GM21526 (cell line): ENCODE results near the gene MCM8.

ENCODE experiments used
- ATAC-seq: cut with Tn5 transposase; IDR thresholded peaks from one replicate; pipeline ENCODE4 v1.9.1; 2021; ENCODE audit warnings: moderate library complexity; ENCODE audit not compliant: unreplicated experiment, low FRiP score

MCM8 gene

GRCh38 chr20:5938456-5939029 is 11.9 kb upstream of the MCM8 start:
- ATAC-seq: no peak

GRCh38 chr20:5945963-5946362 is 4.5 kb upstream of the MCM8 start:
- no peak for ATAC-seq

DNA sequence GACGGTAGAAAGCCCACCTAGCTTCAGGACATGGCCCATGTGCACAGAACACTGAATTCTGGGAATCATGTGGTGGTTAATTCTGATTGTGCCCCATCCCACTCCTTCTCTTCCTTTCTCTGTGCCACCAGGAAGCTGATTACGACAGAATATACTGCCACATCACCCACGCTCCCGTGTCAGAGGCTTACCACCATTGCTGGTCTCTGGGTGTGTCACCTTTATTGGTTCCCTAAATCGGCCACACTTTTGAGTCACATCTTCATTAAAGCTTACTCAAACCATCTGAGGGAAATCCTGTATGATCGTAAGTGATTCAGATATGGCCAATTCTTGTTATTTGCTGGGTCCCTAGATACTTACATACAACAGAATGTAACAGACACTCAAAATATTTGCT is 3.2 kb upstream of the MCM8 start:
- ATAC-seq: no peak

GRCh38 chr20:5949943-5950270 is 545 bp upstream of the MCM8 start:
- ATAC-seq: no peak

DNA sequence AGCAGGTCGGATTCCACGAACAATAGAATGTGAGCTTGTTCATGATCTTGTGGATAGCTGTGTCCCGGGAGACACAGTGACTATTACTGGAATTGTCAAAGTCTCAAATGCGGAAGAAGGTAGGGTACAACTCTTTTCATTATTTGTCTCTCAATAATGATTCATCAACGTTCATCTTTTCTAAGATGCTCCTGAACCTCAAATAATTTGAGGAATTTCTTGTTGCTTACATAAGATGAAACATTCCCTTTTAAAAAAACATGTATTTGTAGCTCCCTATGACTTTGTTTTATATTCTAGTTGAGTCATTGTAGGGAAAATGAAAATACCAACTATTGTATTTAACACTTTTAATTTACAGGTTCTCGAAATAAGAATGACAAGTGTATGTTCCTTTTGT is 17.0 kb downstream of the MCM8 start:
- ATAC-seq: no peak

DNA sequence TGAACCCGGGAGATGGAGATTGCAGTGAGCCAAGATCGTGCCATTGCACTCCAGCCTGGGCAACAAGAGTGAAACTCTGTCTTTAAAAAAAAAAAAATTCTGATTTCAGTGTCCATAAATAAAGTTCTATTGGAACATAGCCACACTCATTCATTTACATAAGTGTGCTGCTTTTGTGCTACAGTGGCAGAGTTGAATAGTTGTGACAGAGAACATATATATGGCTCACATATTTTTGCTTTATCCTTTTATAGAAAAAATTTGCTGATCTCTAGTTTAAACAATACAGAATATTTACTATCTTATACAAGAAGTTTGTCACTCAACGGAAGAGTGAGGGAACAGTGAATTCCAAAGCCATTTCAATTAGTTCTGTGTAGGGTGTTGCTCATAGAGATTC is 18.0 kb downstream of the MCM8 start:
- no peak for ATAC-seq

DNA sequence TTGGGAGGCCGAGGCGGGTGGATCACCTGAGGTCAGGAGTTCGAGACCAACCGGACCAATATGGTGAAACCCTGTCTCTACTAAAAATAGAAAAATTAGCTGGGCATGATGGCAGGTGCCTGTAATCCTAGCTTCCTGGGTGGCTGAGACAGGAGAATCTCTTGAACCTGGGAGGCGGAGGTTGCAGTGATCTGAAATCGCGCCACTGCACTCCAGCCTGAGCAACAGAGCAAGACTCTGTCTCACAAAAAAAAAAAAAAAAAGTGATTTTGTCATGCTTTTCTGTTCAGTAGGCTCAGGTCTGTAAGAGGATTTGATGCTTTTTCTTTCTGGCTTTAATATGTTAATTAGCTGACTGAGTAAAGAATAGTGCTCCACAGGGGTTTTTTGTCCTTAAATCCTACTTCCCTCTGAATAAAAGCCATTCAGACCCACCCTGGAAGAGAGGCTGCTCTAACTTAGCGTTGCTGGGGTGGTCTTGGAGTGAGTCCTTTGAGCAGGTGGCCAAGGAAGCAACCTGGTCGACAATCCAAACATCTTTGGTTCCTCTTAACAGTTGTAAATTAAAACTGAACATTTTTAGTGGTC is 19.0 kb downstream of the MCM8 start:
- no peak for ATAC-seq

- no peak for ATAC-seq
These were observed 19.5 kb downstream of the MCM8 start for GRCh38 chr20:5969940-5970339.

DNA sequence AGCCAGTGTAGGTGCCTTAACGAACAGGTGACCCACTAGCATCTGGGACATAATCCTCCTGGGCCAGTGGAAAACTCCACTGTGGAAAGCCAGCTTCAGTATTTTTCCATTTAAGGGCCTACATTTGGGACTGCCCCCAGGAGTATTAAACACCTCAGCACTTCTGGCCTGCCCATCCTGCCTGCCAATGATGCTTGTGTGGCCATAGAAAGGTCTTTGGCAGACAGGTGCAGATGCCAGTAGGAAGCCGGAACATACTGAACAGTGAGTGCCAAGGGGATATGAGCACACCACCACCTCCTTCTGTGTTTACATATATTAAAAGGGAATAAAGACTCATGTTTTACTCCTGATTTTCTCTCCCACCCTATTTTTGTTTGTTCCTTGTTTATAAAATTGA is 19.9 kb downstream of the MCM8 start:
- ATAC-seq: no peak

- ATAC-seq: no peak
These were observed 20.8 kb downstream of the MCM8 start for GRCh38 chr20:5971203-5971602.

DNA sequence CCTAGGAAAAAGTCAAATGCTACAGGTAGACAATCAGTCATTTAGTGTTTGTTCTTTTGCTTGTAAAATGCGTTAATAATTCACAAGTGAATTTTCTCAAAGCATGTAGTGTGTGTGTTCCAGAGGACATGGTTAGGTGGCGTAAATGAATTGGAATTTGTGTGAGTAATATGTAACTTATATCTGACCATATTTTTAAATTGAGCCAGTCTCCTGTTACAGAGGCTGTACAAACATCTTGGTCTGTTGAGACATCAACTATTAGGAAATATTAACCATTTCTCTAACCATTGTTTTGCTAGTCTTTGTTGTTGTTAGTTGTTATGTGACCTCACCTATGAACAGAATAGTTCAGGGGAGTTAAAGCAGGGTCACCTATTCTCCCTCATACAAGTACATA is 22.7 kb downstream of the MCM8 start:
- no peak for ATAC-seq

- no peak for ATAC-seq
These were observed 23.5 kb downstream of the MCM8 start for GRCh38 chr20:5973971-5974370.

- no peak for ATAC-seq
These were observed 24.1 kb downstream of the MCM8 start for GRCh38 chr20:5974531-5974930.

DNA sequence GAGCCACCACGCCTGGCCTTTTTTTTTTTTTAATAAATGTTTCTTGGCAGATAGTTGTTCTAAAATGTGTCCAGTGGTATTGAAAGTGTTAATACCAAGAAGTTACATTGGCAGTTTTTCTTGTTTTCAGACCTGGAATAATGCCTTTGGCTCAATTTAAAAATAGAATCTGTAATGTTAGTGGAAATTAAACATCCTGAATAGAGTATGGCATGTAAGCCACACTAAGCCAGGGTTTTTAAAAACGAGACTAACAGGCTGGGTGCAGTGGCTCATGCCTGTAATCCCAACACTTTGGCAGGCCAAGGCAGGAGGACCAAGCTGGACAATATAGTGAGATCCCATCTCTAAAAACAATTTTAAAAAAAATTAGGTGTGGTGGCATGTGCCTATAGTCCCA is 25.3 kb downstream of the MCM8 start:
- no peak for ATAC-seq

DNA sequence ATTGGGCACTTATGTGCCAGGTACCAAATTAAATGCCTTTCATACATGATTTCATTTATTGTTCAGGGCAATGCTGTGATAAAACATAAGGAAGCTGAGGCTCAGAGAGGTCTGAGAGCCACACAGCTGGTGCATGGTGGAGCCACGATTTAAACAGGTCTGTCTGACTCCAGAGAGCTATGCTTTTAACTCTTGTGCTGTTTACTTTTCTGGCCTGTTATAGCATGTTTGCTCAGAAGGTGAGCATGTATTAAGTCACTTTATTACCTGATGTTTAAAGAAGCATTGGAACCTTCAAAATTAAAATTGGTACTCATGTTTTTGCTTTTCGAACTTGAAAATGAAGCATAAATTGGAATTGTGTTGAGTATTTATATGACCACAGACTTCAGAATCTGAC is 26.8 kb downstream of the MCM8 start:
- ATAC-seq: no peak

GRCh38 chr20:5977975-5978374 is 27.5 kb downstream of the MCM8 start:
- ATAC-seq: no peak

GRCh38 chr20:5979801-5980200 is 29.3 kb downstream of the MCM8 start:
- ATAC-seq: no peak

GRCh38 chr20:5980720-5981538 is 30.5 kb downstream of the MCM8 start:
- ATAC-seq: no peak

DNA sequence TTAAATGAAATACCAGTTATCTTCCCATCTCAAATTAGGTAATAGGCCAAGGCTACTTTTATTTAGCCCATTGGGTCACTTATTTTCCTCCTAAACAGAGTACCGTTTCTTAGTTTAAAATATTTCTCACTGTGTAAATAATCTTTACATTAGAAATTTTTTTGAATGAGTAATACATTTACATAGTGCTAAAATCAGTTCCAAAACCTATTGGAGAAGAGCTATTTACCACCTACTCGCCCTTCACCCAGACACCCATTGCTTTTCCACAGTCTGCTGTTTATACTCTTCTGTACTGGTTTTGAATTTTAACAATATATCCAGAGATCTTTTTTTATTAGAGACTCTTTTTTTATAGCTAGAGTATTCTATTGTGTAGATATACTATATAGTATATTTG is 36.9 kb downstream of the MCM8 start:
- no peak for ATAC-seq

DNA sequence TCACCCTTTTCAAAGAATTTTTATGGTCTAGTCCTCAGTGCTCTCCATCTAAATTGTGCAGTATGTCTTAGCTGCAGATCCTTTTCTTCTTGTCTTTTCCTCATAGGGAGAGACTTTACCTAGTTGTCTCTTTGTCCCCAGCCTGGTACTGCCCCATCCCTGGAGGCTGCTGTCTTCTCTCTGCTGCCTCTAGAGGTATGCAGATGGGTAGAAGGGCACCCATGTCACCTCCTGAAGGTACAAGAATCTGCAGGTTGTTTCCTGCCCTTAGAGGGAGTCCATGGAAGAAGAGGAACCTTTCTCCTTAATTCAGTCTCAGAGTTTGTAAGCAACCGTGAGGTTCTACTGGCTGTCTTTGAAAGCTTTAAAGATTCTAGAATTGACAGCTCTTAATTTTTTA is 39.1 kb downstream of the MCM8 start:
- ATAC-seq: no peak

DNA sequence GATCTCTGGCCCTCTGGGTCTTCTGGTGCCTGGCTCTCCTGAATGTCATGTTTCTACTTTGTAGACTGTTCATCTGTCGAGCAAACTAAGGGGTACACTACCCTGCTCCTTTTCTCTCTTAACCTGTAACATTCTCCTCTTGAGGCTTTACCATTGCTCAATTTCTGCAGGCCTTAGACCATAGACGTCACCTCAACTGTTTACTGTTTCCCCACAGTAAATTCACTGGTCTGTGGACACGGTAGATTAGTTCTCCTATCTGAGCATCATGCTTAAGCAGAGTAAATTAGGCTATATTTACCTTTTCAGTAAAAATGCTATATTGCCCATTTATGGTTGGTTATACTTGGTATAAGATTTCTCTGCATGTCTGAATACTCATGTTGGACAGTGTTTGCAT is 40.5 kb downstream of the MCM8 start:
- ATAC-seq: no peak
